ENCODE data around the gene ZNF428.
"Not testable (repeated sequence)": the region's sequence is repeated elsewhere in the genome, so short reads cannot be mapped to it uniquely, and the experiment has no call there.

Gene ZNF428

DNA sequence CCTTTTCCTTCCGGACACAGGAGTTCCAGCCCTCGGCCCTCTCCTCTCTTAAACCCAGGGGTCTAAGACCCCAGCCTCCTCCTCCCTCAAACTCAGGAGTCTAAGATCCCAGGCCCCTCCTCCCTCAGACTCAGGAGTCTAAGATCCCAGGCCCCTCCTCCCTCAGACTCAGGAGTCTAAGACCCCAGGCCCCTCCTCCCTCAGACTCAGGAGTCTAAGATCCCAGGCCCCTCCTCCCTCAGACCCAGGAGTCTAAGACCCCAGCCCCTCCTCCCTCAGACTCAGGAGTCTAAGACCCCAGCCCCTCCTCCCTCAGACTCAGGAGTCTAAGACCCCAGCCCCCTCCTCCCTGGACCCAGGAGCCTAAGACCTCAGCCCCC lies 16.1 kb upstream of the ZNF428 start:
- Mint-ChIP-seq H3K4me1 (peaks cover 14% of the 10 kb centered on the region), H3K27me3 (peaks cover 82% of the 10 kb centered on the region), H3K27ac (peak overlapping the region; percentile 56)
- CTCF ChIA-PET, DNase-seq, H3K4me3 Mint-ChIP-seq, H3K36me3 Mint-ChIP-seq, H3K9me3 Mint-ChIP-seq: not testable (repeated sequence)

DNA sequence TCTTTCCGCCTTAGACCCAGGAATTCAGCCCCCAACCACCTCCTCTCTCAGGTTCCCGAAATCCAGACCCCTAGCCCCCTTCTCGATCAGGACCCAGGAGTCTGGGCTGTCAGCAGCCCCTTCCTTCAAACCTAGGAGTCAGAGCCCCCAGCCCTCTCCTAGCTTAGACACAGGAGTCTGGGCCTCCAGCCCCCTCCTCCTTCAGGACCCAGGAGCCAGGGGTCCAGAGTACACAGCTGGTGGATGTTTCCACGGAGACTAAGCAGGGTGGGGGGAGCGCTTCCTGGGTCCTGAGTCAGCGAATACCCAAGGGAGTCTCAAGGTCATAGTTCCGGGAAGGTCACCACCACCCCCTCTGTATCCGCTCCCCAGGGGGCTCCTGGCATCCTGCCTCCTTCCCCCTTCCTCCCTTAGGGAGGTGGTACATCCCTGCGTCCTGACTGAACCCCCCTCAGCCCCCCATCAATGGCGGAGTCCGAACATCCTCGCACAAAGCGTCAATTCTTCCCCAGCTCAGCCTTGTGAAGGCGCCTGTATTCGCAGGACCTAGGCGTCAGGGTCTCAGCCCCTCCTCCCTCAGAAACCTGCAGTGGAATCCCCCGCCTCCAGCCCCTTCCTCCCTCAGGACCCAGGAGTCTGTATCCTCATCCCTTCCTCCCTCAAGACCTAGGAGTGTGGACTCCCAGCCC lies 15.6 kb upstream of the ZNF428 start:
- DNase-seq, result no peak
- Mint-ChIP-seq H3K27me3 (peaks cover 77% of the 10 kb centered on the region), H3K27ac (peak overlapping the region; percentile 56), H3K36me3 (no peaks in the 10 kb centered on the region), H3K4me1 (peaks cover 11% of the 10 kb centered on the region), H3K4me3 (no peak overlapping the region), H3K9me3 (no peaks in the 10 kb centered on the region)
- CTCF ChIA-PET, result no interaction called here

DNA sequence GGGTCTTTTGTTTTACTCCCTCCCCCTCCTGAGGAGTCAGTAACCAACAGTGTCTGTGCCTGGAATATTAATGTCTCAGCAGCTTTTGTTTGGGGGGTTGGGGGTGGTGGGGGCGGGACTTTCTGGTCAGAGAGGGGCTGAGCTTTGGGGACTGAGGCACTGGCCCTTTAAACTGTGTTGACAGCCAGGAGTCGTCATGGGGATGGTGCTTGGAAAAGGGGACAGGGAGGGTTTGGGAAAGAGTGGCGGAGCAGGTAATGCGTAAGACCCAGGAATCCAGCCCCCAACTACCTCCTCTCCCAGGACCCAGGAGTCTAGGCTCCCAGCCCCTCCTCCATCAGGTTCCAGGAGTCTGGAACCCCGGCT lies 15.1 kb upstream of the ZNF428 start:
- H3K36me3 Mint-ChIP-seq, result no peaks in the 10 kb centered on the region
- no peak for DNase-seq
- CTCF ChIA-PET, result interaction anchor here (0.6 kb wide), 1 partner anchor 15 kb away, joined by 3 read pairs; no protein-coding TSS in a partner anchor
- H3K4me1 Mint-ChIP-seq, result peaks cover 9% of the 10 kb centered on the region
- peaks cover 73% of the 10 kb centered on the region for H3K27me3 Mint-ChIP-seq
- H3K4me3 Mint-ChIP-seq, result no peak overlapping the region
- H3K9me3 Mint-ChIP-seq, result no peaks in the 10 kb centered on the region
- H3K27ac Mint-ChIP-seq, result no peak overlapping the region

DNA sequence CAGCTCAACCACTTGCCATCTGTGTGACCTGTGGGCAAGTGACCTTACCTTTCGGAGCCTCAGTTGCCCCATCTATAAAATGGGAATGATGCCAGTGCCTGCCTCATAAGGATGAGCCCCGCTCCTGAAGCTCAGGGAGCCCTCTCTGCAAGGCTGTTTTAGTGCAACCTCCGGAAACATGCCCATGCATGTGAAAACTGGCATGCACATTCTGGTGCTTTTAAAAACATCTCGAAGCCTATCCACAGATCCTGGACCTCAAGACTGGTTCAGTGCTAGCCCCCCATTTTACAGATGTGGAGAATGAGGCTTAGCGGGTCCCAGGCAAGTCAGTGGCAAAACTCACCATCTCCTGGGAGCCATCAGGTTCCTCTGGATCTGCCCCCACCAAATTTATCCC lies 14.6 kb upstream of the ZNF428 start:
- Mint-ChIP-seq H3K4me3 (no peak overlapping the region), H3K27ac (no peak overlapping the region), H3K9me3 (no peaks in the 10 kb centered on the region), H3K4me1 (peaks cover 7% of the 10 kb centered on the region), H3K36me3 (no peaks in the 10 kb centered on the region), H3K27me3 (peaks cover 70% of the 10 kb centered on the region)
- CTCF ChIA-PET, result interaction anchor here (0.6 kb wide), 1 partner anchor 15 kb away, joined by 3 read pairs; no protein-coding TSS in a partner anchor
- no peak for DNase-seq

DNA sequence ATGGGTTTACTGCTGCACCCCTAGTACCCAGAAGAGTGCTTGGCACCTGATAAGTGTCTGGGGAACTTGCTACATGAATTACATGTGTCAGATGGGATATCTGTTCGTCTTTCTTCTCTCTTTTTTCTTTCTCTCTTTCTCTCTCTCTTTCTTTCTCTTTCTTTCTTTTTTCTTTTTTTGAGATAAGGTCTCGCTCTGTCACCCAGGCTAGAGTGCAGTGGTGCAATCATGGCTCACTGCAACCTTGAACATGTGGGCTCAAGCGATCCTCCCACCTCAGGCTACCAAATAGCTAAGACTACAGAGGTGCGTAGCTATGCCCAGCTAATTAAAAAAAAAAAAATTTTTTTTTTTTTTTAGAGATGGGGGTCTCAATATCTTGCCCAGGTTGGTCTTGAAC lies 14.1 kb upstream of the ZNF428 start:
- H3K9me3 Mint-ChIP-seq, result no peaks in the 10 kb centered on the region
- H3K27me3 Mint-ChIP-seq, result peaks cover 65% of the 10 kb centered on the region
- CTCF ChIA-PET, result no interaction called here
- H3K4me3 Mint-ChIP-seq, result no peak overlapping the region
- no peak overlapping the region for H3K27ac Mint-ChIP-seq
- no peaks in the 10 kb centered on the region for H3K36me3 Mint-ChIP-seq
- peaks cover 3% of the 10 kb centered on the region for H3K4me1 Mint-ChIP-seq
- DNase-seq, result no peak

DNA sequence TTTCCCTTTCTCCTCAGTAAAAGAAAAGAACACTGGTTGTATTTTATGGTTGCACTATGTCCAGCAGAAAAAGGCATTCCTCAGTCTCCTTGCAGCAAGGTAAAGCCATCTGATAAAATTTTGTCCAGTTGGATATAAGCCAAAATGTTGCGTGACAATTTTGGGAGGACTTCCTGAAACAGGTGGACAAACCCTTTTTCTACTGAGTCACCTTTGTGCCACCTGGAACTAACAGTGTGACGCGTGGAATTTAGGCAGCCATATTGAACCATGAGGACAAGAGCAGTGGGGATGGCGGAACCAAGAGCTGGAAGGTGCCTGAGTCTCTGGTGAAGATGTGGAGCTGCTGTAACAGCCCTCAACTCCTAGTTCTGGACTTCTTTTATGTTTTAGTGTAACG lies 12.1 kb upstream of the ZNF428 start:
- H3K9me3 Mint-ChIP-seq, result no peaks in the 10 kb centered on the region
- H3K36me3 Mint-ChIP-seq, result no peaks in the 10 kb centered on the region
- peaks cover 11% of the 10 kb centered on the region for H3K4me1 Mint-ChIP-seq
- no peak overlapping the region for H3K4me3 Mint-ChIP-seq
- H3K27ac Mint-ChIP-seq, result no peak overlapping the region
- CTCF ChIA-PET, result no interaction called here
- peaks cover 61% of the 10 kb centered on the region for H3K27me3 Mint-ChIP-seq
- DNase-seq, result no peak

DNA sequence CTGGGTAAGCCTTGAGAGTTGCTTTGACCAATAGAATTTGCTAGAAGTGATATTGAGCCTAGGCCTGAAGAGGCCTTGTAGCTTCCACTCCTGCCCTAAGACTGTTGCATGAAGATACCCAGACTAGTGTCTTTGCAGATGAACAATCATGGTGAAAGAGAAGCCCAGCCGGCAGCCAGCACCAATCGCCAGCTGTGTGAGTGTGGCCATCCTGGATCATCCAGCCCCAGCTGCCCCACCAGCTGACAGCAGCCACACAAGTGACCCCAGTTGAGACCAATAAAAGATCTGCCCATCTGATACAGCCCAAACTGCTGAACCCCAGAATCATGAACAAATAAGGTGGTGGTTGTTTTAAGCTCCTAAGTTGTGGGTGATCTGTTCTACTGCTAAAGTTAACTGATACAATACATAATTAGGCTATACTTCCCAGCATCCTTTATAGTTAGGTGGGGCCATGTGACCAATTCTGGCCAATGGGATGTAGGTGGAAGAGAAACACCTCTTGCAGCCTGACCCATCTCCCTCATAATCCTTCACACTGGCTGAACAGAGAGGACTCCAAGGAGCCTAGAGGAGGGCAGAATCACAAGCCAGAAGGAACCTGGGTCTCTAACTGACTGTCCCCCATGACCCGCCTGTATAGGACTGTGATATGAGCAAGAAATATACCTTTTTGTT lies 9.4 kb upstream of the ZNF428 start:
- CTCF ChIA-PET, result no interaction called here
- H3K27ac Mint-ChIP-seq, result no peak overlapping the region
- peaks cover 32% of the 10 kb centered on the region for H3K4me1 Mint-ChIP-seq
- no peaks in the 10 kb centered on the region for H3K36me3 Mint-ChIP-seq
- H3K27me3 Mint-ChIP-seq, result peaks cover 46% of the 10 kb centered on the region
- DNase-seq, result no peak
- H3K9me3 Mint-ChIP-seq, result no peaks in the 10 kb centered on the region
- no peak overlapping the region for H3K4me3 Mint-ChIP-seq

DNA sequence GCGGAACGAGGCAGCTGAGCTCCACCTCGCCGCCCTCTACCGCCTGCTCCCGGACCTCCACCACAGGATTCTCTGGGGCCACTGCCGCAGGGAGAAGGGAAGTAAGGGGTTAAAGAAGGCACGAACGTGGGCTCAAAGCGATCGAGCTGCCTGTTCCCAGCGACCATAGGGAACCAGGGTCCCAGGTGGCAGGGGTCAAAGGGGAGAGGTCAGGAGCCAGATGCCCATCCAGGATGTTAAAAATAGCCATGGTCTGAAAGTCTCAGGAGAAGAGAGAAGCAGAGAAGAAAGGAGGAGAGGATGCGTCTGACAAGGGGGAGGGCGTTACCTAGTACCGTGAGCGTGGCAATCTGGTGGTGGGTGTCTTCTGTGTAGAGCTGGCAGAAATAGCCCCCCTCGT lies 7.4 kb upstream of the ZNF428 start:
- H3K27ac Mint-ChIP-seq, result no peak overlapping the region
- no peaks in the 10 kb centered on the region for H3K36me3 Mint-ChIP-seq
- peaks cover 27% of the 10 kb centered on the region for H3K27me3 Mint-ChIP-seq
- no peak for DNase-seq
- H3K4me3 Mint-ChIP-seq, result no peak overlapping the region
- H3K9me3 Mint-ChIP-seq, result no peaks in the 10 kb centered on the region
- CTCF ChIA-PET, result interaction anchor here (0.6 to 1.3 kb wide), 2 partner anchors 32 to 187 kb away, joined by 3 read pairs; no protein-coding TSS in a partner anchor
- peaks cover 37% of the 10 kb centered on the region for H3K4me1 Mint-ChIP-seq

DNA sequence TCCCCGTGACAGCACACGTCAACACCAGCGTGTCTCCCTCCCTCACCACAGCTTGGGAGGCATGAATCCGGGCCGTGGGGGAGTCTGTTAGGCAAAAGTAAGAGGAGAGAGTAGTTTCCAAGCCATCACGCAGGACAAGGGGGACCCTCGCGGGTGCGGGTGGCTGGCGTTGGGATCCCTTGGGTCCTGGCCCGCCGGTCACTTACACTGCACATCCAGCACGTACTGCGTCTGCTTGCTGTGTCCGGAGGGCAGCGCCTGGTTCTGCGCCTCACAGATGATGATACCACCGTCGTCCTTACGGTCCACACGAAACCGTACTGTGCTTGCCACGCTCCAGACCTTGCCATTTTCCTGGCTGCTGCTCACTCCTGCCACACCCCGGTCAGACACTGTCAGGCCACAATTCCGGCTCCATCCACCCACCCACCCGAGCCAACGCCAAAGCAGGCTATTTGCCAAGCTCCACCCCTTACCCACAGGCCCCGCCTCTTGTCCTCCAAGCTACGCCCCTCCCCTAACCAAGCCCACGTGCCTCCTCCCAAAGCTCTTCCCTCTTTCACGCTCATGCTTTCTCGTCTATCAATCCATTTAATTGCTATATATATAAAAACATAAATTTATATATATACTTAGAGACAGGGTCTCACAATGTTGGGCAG lies 6.6 kb upstream of the ZNF428 start:
- peaks cover 40% of the 10 kb centered on the region for H3K4me1 Mint-ChIP-seq
- H3K9me3 Mint-ChIP-seq, result no peaks in the 10 kb centered on the region
- DNase-seq, result peak; percentile 47
- no peaks in the 10 kb centered on the region for H3K36me3 Mint-ChIP-seq
- peaks cover 27% of the 10 kb centered on the region for H3K27me3 Mint-ChIP-seq
- CTCF ChIA-PET, result interaction anchor here (0.6 to 1.3 kb wide), 4 partner anchors 32 to 186 kb away, joined by 3 read pairs; no protein-coding TSS in a partner anchor
- no peak overlapping the region for H3K4me3 Mint-ChIP-seq
- no peak overlapping the region for H3K27ac Mint-ChIP-seq

DNA sequence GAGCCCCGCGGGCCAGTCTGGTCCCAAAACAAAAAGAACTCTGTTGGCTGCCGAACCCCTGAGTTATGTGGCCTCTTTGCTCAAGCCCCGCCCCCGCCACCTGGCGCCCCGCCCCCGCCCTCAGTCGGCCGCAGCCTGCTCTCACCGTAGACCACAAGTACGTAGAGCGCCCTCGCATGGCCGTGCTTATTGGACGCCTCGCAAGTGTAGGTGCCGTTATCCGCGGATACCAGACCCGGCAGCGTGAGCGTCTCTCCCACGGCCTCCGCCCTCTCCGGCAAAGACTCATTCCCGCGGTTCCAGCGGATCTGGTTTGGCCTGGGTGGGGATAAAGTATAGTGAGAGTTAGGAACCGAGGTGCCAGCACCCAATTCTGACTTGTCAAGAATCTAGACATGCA lies 5.5 kb upstream of the ZNF428 start:
- Mint-ChIP-seq H3K36me3 (no peaks in the 10 kb centered on the region), H3K4me3 (no peak overlapping the region), H3K9me3 (no peaks in the 10 kb centered on the region), H3K4me1 (peaks cover 49% of the 10 kb centered on the region), H3K27me3 (peaks cover 27% of the 10 kb centered on the region), H3K27ac (peak overlapping the region; percentile 37)
- peak; percentile 93 for DNase-seq
- CTCF ChIA-PET, result interaction anchor here (1.2 kb wide), 1 partner anchor 65 kb away, joined by 3 read pairs; no protein-coding TSS in a partner anchor

DNA sequence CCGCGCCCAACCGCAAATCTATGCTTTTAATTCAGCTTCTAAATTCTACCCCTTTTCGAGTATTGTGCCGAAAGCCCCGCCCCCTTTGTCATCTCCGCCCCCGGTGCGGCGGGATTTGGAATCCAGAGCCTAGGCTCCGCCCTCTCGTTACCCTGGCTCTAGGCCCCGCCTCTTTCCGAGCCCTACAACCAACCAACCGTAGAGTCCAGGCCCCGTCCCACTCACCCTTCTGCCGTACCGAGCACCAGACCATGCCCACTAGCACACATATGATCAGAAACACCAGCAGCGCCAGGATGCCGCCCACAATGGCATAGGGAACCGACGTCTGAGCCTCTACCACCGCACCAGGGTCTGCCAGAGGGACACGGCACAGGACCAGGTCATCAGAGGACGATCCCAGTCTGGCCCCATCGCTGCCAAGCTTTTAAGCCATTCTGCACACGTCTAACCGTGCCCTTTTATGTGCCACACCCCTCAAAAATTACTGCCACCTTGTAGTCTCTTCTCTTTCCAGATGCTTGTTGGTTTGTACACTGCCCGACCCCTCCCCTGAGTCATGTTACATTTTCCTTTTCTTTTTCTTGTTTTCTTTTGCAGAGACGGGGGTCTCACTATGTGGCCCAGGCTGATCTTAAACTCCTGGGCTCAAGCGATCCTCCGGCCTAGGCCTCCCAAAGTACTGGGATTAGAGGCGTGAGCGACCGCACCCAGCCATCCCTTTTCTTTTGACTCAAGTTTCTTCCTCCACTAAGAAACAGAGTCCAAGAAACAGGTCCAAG lies 4.7 kb upstream of the ZNF428 start:
- H3K27ac Mint-ChIP-seq, result no peak overlapping the region
- CTCF ChIA-PET, result no interaction called here
- peaks cover 55% of the 10 kb centered on the region for H3K4me1 Mint-ChIP-seq
- DNase-seq, result no peak
- peaks cover 27% of the 10 kb centered on the region for H3K27me3 Mint-ChIP-seq
- no peak overlapping the region for H3K4me3 Mint-ChIP-seq
- no peaks in the 10 kb centered on the region for H3K9me3 Mint-ChIP-seq
- H3K36me3 Mint-ChIP-seq, result no peaks in the 10 kb centered on the region

DNA sequence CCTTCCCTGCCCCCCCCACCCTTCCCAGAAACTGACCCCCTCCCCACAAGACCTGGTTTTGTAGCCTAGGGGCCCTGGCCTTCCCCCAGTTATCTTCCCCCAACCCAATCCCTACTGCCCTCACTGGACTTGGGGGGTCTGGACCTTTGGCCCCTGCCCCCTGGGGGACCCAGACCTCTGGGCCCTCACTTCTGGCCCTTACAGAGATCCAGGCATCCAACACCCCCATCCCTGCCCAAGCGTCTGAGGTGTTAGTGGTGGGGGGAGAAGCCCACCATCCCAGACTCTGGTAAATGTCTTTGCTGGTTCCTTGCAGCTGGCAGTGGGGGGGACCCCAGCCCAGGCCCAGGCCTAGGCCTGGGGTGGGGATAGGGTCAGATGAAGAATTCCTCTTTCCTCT lies 3.5 kb upstream of the ZNF428 start:
- H3K4me3 Mint-ChIP-seq, result no peak overlapping the region
- H3K4me1 Mint-ChIP-seq, result peaks cover 62% of the 10 kb centered on the region

DNA sequence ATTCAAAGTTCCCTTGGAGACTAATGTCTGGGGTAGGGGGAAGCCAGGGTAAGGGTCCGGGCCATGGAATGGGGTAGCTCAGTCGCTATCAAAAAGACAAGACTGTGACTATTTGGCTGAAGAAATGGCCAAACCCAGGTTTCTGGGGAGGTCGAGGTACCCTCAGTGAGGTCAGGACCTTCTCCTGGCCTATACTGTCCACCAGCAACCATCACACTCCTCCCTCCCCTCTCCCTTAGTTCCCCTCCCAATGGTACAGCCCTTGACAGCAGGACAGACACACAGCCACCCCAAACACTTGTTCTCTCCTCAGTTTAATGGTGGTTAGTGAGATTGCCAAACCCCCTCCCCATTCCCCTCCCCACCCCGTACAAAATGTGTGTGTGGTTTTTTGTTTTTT lies 2.6 kb upstream of the ZNF428 start:
- no peaks in the 10 kb centered on the region for H3K36me3 Mint-ChIP-seq
- H3K27ac Mint-ChIP-seq, result no peak overlapping the region
- peaks cover 58% of the 10 kb centered on the region for H3K4me1 Mint-ChIP-seq
- H3K9me3 Mint-ChIP-seq, result no peaks in the 10 kb centered on the region
- H3K4me3 Mint-ChIP-seq, result no peak overlapping the region
- CTCF ChIA-PET, result interaction anchor here (0.9 kb wide), 1 partner anchor 67 kb away, joined by 3 read pairs; no protein-coding TSS in a partner anchor
- no peak for DNase-seq
- peaks cover 17% of the 10 kb centered on the region for H3K27me3 Mint-ChIP-seq

More for the DNA sequence above, 3.5 kb upstream of the ZNF428 start:
- Mint-ChIP-seq H3K36me3 (no peaks in the 10 kb centered on the region), H3K9me3 (no peaks in the 10 kb centered on the region), H3K27ac (peak overlapping the region; percentile 42), H3K27me3 (peaks cover 26% of the 10 kb centered on the region)
- DNase-seq, result no peak
- CTCF ChIA-PET, result no interaction called here

Measured in activated naive CD4-positive, alpha-beta T cell treated with anti-CD3 and anti-CD28 coated beads, Interleukin-2, amount 10 ng/mL, durations not matched to agents 7 days and 5 days (primary cell).